HG03060 (cell line): ENCODE data around the gene COL2A1.

ENCODE experiments used
- ATAC-seq: cut with Tn5 transposase; IDR thresholded peaks from one replicate; pipeline ENCODE4 v1.9.1; 2021; ENCODE audit warnings: low read depth, moderate number of reproducible peaks; ENCODE audit not compliant: unreplicated experiment

The COL2A1 gene

DNA sequence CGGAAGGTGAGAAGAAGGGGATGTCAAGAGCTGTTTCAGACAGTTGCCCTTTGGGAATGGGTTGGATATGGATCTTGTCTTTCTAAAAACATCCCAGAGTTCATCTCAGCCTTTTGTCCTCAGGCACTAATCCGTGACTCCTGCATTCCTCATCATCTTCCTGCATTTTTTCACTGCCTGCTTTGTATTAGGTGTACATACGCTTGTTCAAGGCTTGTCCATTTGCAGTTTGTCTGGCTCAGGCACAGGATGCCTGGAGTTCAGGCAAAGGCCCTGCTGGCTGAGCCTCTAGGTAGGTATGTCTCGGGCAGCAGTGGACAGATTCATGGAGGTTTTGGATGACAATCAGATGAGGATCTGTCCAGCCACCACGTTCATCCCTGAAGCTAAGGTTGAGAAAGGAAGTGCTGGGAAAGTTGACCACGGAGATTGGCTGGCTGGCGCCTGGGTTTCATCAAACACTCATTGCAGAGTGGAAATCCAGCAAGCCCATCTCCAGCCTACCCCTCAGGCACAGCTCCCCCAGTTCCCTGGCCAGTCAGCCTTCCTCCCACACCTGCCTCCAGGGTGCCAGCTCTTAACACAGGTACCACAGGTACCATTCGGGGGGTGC lies 53.3 kb downstream of the COL2A1 start:
- ATAC-seq = no peak

DNA sequence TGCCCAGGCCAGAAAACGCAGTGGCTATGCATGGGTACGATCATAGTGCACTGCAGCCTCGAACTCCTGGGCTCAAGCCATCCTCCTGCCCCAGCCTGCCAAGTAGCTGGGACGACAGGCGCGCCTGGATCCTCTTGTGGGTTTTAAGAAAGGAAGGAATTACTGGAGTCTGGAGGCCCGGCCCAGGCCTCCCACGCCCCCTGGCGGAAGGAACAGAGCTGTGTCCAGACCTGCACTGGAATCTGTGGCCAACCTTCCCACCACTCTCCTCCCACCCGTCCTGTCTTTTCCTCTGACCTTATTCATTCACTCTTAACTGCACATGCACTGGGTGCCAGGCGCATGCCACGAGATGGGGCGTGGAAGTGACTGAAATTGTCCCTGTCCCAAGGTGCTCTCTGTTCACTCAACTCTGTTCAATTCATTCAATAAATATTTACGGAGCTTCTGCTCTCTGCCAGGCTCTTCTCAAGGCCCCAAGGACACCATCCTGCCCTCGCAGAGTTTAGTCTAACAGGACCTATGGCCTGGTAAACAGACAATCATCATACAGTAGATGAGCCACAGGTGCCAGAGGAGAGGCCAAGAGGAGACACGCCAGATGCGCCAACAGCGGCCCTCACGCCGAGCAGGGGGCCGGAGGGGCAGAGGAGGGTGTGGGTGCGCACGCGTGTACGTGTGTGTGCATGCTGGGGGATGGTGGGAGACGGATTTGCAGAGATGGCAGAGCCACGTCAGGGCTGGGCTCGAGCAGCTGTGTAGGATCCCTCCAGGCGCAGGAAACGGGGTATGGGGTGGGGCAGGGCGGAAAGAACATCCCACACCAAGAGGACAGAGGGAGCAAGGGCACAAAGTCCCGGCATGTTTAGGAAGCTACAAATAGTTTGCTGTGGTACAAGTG lies 54.6 kb downstream of the COL2A1 start:
- no peak for ATAC-seq

DNA sequence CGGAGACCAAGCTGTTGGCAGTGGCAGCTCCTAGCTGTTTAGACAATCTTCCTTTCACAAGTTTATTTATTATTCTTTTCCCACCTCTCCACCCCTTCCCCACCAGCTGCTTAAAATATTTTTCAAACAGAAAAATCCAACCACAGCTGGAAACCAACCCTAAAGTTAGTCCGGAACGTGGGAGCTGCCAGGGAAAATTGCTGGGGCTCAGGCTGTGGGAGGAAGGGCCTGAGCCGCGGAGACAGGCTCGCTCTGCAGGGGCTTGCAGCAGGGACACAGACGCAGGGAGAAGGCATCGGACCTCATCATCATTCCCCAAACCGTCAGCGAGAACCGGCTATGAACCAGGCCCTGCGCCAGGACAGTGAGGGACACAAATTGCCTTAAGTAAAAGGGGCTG lies 56.9 kb downstream of the COL2A1 start:
- ATAC-seq = no peak

DNA sequence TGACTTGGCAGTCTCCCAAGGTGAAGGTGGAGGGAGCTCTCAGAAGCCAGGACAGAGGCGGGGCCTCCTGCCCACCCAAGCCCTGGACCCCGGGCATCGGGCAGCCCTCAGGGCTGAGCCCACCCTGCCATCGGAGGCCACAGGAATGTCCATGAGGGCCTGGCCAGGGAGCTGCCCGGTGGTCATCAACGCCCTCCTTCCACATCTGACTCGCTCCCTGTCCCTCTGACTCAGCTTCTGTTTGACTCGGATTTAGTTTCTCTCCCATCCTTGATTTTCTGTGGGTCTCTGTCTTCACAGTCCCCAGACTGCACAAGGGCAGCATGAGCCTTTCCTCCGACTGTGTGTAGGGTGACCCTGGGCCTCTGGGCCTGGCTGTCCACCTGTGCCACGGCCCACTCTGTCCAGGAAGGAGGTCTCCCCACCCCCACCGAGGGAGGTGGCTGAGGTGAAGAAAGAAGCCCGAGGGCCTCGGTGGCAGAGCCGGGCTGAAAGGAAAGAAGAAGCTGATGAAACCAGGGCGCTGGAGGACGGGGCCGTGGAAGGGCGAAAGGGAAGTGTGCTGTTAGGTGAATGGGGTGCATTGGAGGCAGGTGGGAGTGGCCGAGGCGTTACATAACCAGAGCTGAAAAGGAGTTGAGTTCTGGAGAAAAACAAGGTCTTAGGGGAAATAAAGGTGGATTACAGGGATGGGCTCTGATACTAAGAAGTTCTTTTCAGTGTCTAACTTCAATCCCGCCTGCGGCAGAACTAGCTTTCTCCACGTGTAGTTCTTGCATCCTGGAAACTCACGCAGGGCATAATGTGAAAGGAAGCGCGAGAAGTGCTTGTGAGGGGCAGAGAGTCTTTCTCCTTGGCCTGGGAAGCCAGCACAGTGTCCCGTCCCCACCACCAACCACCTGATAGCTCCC lies 57.6 kb downstream of the COL2A1 start:
- ATAC-seq = no peak

DNA sequence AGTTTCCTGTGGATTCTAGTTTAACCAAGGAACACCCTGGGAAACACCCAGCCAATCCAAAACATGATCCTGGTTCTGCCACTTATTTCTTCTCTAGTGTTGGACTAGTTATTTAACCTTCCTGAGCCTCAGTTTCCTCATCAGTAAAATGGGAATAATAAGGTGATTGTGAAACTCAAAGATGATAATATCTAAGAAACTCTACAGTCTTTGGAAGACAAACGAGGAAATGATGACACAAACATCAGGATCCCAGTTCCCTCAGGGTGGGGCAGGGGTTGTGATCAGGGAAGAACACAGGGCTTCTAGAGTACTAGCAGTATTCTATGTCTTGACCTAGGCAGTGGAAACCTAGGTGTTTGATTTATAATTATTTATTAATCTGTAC lies 58.9 kb downstream of the COL2A1 start:
- ATAC-seq = no peak

DNA sequence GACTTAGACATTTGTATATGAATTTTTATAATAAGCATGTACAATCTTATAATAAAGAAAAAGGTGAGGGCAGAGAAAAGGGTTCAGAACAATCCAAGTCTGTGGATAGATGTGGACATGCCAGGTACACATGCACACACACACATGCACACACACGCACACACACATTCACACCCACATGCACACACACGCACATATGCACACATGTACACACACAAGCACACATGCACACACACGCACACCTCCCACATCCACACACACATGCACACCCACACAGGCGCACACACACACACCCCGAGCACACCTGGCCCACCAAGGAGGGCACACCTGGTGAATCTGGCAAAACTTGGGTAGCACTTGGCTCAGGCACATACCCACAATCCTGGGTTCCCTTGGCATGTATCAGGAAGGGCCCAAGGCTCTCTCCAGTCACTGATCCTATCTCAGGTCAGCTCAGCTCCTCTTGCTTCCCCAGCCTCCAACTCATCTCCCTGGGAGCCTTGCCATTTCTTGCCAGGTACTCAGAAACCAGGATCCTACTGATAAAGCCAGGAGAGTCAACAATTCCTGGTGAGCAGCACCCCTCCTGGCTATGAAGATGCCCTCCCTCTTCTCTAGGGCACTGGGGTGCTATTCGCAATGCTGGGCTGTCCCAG lies 59.5 kb downstream of the COL2A1 start:
- no peak for ATAC-seq

DNA sequence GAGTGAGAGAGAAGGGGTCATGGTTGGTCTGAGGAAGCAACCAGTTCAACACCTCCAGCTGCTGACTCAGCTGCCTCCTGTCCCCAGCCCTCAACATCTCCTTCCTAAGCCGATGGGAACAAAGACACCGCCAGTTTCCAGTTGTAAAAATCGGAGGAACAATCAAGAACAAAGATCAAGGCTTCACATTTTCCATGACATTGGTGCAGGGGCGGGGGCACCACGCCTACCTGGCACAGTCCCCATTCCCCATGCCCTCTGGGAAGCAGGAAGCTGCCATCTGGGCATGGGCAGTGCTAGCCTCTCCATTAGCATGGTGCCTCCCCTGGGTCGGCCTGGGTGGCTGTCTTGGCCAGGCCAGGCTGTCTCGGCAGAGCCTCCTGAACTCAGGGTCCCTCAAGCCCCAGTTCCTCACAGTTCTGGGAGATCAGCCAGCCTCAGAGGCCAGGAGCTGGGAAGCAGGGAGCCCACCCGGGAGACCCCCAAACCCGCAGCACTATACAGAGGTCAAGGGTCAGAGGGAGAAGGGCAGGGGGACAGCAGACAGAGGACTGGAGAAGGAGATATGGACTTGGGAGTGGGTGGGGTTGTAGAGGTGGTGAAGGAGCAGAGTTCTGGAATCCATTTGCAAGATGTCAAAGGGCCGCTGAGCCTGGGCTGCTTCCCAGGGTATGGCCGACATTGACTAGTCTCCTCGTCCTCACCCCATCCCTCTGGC lies 60.5 kb downstream of the COL2A1 start:
- no peak for ATAC-seq

DNA sequence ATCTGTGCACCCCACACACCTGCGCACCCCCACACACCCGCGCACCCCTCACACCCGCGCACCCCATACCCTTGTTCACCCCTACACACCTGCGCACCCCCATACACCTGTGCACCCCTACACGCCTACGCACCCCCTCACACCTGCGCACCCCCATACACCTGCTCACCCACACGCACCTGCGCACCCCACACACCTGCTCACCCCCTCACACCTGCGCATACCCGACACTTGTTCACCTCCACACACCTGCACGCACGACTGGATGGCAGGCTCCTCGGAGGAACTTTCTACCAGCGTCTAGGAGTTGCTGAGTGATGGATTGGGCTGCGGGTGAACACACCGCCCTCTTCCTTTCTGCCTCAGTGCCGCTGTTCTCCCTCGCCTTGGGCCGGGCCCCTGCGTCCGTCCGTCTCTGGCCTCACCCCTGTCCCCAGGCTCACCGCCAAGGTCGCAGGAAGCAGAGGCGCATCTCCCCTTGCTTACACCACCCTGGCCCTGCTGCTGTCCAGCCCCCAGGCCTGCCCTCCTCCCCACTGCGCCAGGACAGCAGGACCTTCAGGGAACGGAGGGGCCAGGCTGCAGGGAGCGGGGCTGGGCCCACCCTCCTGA lies 61.6 kb downstream of the COL2A1 start:
- no peak for ATAC-seq

DNA sequence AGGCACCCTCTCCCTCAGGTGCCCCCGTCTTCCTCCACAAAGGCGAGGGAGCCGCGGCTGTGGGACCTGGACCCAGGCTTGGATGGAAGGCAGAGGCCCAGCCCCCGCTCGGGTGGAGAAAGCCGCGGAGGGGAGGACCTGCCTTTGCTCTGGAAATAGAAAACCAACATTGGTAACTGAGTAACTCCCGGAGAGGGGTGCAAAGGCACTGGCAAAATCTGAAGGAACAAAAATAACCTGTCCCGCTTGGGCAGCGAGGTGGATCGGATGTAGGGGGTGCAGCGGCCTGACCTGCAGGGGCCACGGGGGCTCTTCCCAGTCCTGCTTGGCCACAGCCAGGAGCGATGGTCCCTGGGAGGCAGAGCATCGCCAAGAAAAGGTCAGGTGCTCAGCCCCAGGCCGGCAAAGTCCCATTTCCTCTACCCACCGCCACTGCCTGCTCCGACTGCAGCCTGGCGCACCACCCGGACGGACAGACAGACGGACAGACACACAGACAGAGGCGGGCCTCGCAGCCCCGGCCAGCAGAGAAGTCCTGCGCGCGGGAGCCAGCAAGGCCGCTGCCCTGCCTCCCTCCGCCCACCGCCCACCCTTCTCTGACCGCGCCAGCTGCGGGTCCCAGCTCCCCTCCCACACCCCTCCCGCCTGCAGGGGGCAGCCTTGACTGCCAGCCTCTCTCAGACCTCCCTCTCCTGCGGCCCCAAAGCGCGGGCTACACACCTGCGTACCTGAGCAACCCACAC lies 62.2 kb downstream of the COL2A1 start:
- no peak for ATAC-seq

DNA sequence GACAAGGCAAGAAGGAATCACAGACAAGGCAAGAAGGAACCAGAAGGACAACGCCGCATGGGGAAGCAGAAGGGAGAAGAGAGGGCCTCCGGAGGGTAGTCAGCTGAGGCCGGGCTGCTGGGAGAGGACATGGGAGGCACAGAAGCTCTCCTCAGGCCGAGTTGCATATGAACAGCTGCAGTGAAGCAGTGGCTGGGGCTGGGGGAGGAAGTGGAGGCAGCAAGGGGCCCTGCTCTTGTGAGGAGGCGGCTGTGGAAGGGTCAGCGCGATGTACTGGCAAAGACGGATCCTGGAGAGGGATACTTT lies 62.8 kb downstream of the COL2A1 start:
- ATAC-seq = no peak

DNA sequence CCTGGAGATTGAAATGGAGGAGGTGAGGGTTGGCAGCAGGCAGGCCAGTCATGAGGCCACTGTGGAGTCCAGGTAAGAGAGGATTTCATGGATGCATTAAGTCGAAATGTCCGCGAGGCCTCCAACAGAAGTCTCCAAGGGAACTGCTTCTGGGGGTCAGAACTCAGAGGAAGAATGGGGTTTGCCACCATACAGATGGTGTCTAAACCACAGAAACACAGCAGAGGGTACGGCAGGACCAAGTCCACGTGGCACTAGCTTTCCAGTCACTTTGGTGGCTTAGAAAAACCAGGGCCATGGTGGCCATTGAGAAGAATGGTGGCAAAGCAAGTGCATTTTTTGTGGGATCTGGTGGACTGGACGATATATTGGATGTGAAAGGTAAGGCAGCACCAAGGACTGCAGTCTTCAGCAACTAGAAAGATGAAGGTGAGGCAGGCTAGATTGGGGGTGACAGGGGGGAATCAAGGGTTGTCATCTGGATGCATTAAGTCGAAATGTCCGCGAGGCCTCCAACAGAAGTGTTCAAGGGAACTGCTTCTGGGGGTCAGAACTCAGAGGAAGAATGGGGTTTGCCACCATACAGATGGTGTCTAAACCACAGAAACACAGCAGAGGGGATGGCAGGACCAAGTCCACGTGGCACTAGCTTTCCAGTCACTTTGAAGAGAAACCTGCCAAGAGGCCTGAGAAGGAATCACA lies 63.4 kb downstream of the COL2A1 start:
- ATAC-seq = no peak

DNA sequence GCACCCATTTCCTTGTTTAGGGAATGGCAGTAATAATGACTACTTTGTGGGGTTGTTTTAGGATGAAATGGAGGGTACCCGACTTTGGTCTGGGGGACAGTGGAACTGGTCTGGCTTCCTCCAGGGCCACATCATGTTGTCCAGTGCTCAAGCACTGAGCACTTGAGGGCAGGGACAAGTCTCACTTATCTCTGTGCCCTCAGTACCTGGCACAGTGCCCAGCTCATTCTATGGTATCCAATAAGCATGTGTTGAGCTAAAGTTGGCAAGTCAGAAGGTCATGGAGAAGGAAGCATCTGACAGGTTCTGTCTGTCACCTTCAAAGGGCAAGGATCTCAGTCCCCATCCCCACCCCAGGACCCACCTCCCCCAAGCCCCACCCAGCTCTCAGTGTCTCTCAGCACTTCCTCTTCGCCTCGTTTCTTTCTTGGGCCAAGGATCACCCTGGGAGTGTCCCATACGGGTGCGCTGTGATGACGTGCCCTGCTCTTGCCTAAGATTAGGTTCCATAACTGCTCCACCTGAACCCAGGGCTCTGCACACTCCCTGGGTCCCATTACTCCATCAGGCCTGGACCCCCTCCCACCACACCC lies 65.2 kb downstream of the COL2A1 start:
- ATAC-seq = no peak

DNA sequence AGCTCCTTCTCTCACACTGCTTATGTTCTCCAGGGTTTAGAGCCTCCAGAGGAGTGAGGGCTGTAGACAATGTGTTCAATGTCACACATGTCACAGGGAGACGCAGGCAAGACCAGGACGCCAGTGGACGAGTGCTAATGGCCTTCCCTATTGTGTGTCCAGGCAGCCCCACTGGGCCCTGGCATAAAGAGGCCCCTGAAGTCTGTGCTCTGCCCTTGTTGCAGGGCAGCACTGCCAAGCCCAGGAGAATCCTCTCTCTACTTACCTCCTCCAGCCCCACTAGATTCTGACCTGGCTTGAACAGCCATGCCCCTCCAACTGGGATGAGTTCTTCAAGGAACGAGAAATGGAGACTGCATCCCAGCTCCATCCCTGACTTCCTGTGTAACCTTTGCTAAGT lies 65.7 kb downstream of the COL2A1 start:
- no peak for ATAC-seq

DNA sequence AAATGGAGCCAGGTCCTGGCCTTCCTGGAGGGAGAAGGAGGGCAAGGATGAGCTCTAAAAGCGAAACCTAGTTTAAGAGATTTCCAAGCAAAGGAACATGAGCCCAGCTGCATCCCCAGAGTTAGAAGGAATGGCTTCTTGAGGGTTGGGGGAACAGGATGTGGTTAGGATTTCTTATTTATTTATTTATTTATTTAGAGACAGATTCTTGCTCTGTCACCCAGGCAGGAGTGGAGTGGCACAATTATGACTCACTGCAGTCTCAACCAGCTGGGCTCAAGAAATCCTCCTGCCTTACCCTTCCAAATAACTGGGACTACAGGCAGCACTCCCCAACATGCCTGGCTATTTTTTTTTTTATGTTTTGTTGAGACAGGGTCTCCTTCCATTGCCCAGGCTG lies 66.2 kb downstream of the COL2A1 start:
- no peak for ATAC-seq

DNA sequence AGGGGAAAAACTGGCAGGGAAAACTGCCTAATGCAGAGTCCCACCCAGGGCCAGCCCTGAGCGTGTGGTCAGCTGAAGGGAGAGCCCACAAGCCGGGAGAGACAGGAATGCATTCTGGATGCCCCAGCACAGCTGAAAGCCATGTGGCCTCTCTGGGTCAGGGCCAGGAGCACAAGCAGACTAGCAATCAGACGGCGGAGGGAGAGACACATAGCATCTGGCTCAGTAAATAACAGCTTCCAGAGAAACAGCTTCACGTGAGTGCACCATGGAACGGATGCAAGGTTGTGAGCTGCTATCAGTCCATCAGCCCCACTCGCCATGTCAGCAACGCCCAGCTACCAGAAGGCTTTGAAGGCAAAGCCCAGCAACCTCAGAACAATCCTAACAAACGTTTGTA lies 69.1 kb downstream of the COL2A1 start:
- ATAC-seq = no peak

DNA sequence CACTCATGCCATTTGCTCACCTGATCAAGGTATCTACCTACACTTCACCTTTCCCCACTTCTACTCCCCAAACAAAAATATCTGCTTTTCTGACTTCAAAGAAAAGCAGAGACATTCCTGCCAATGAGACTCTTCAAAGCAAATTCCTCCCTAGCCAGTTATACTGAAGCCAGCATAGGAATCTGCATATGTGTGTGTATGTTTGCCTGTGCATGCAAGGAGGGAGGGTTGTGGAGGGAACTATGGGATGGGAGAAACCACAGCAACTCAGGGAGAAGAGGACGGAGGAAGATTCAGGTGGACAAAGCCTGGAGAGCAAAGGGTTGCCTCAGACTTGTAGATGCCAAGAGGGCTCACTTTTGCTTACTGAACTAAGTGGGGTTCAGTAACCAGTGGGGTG lies 73.1 kb downstream of the COL2A1 start:
- no peak for ATAC-seq

DNA sequence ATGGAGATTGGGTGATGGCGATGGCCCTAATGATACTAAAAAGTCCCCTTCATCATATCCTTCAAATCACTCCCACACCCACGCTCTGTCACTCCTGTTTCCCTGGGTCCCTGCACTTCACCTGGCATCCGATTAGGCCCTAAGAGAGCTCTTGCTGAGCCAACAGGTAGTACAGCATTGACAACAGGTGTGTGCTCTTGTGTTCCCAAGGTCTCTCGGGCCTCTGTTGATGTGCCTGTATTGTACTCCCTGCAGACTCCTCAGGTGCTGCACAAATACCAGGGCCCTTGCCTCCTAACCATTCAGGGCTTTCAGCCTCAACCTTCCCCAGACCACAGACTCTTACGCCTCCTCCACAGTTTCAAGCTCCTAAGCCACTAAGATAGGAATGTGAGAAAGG lies 73.6 kb downstream of the COL2A1 start:
- ATAC-seq = no peak

DNA sequence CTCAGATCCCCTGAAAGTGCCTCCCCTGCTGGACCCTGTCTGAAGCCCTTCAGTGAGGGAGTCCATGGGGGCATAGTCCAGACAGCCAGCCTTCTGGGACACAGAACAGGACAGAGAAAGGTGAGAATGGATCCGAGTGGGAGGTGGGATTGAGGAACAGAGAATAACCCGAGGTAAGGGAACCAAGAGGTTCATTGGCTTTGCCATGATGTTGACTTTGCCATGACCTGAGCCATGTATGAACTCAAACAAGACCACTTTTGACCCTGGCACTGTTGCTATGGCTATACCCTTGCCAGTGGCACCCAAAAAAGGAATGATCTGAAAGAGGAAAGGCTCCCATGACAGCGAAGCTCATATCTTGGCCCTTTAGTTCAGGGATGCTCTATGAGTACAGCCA lies 76.9 kb downstream of the COL2A1 start:
- ATAC-seq = no peak
